WERI-Rb-1 (cell line): ENCODE results near the gene RAC2.

ENCODE experiments used
- DNase-seq: peaks from one replicate; pipeline ENCODE4 v3.0.0-alpha.2; 2020
- H3K27ac ChIP-seq: fragments of 250-450 bp; sonication (Bioruptor Pico); 2 replicates; pipeline ENCODE4 v1.5.1; 2020; ENCODE audit warnings: mild to moderate bottlenecking, moderate library complexity
- H3K27me3 ChIP-seq: fragments of 250-450 bp; sonication (Bioruptor Pico); 2 replicates; pipeline ENCODE4 v1.5.1; 2021; ENCODE audit warnings: mild to moderate bottlenecking, low read depth, moderate library complexity; ENCODE audit not compliant: insufficient read depth, severe bottlenecking
- H3K36me3 ChIP-seq: fragments of 250-450 bp; sonication (Bioruptor Pico); 2 replicates; pipeline ENCODE4 v1.5.1; 2020; ENCODE audit warnings: mild to moderate bottlenecking, moderate library complexity
- H3K4me3 ChIP-seq: 2 replicates; pipeline ENCODE4 v1.5.1; 2011; ENCODE audit warnings: low read depth, mild to moderate bottlenecking, control low read depth, low read length
- H3K9me3 ChIP-seq: fragments of 250-450 bp; sonication (Bioruptor Pico); 2 replicates; pipeline ENCODE4 v1.5.1; 2021; ENCODE audit warnings: mild to moderate bottlenecking, moderate library complexity; ENCODE audit not compliant: severe bottlenecking
- TF ChIP-seq, protein P1 (sequence below): IDR thresholded peaks from 2 replicates; pipeline ENCODE4 v1.5.1; 2011; ENCODE audit warnings: low read depth, mild to moderate bottlenecking, control low read depth, inconsistent platforms, low read length

RAC2 gene

GRCh38 chr22:37289156-37289735 lies 45.2 kb upstream of the RAC2 start:
- Histone ChIP-seq H3K36me3 (no peaks in the 10 kb centered on the region), H3K27me3 (no peaks in the 10 kb centered on the region), H3K4me3 (no peak overlapping the region), H3K9me3 (no peaks in the 10 kb centered on the region), H3K27ac (no peak overlapping the region)
- TF ChIP-seq, protein P1, sequence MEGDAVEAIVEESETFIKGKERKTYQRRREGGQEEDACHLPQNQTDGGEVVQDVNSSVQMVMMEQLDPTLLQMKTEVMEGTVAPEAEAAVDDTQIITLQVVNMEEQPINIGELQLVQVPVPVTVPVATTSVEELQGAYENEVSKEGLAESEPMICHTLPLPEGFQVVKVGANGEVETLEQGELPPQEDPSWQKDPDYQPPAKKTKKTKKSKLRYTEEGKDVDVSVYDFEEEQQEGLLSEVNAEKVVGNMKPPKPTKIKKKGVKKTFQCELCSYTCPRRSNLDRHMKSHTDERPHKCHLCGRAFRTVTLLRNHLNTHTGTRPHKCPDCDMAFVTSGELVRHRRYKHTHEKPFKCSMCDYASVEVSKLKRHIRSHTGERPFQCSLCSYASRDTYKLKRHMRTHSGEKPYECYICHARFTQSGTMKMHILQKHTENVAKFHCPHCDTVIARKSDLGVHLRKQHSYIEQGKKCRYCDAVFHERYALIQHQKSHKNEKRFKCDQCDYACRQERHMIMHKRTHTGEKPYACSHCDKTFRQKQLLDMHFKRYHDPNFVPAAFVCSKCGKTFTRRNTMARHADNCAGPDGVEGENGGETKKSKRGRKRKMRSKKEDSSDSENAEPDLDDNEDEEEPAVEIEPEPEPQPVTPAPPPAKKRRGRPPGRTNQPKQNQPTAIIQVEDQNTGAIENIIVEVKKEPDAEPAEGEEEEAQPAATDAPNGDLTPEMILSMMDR: no peak
- DNase-seq: no peak

- no peaks in the 10 kb centered on the region for H3K36me3 ChIP-seq
- no peak for DNase-seq
- no peaks in the 10 kb centered on the region for H3K27me3 ChIP-seq
- H3K27ac ChIP-seq: no peak overlapping the region
- H3K9me3 ChIP-seq: no peaks in the 10 kb centered on the region
- TF ChIP-seq, protein P1: 0 out of 2 replicates have a peak, but pooled peaks have one; percentile 4
- no peak overlapping the region for H3K4me3 ChIP-seq
Observed at GRCh38 chr22:37288521-37288920, 44.5 kb upstream of the RAC2 start.

DNA sequence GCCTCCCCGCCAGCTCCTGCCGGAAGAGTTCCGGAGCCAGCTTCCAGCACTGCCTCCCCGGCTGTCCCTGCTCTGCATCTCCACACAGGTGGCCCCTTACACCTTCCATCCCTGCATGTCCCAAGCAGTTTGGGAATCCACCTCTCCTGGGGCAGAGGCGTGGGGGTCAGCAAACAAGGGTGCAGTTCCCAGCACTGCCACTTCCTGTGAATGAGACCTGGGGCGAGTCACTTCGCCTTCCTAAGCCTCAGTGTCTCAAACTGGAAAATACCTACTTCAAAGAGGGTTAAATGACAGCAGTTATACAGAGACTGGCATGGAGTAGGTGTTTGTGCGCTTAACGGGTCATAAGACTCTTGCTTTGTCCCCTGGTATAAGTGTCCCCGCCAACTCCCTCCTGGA lies 43.5 kb upstream of the RAC2 start:
- H3K4me3 ChIP-seq: no peak overlapping the region
- H3K27me3 ChIP-seq: no peaks in the 10 kb centered on the region
- no peaks in the 10 kb centered on the region for H3K36me3 ChIP-seq
- H3K9me3 ChIP-seq: no peaks in the 10 kb centered on the region
- DNase-seq: no peak
- TF ChIP-seq, protein P1: no peak
- no peak overlapping the region for H3K27ac ChIP-seq

- no peak for DNase-seq
- Histone ChIP-seq H3K9me3 (no peaks in the 10 kb centered on the region), H3K4me3 (no peak overlapping the region), H3K36me3 (no peaks in the 10 kb centered on the region), H3K27me3 (no peaks in the 10 kb centered on the region), H3K27ac (no peak overlapping the region)
- TF ChIP-seq, protein P1: no peak
Observed at GRCh38 chr22:37285937-37286336, 41.9 kb upstream of the RAC2 start.

GRCh38 chr22:37284805-37285355 lies 40.8 kb upstream of the RAC2 start:
- no peak overlapping the region for H3K27ac ChIP-seq
- TF ChIP-seq, protein P1: no peak
- no peak for DNase-seq
- no peaks in the 10 kb centered on the region for H3K9me3 ChIP-seq
- no peak overlapping the region for H3K4me3 ChIP-seq
- H3K27me3 ChIP-seq: no peaks in the 10 kb centered on the region
- H3K36me3 ChIP-seq: no peaks in the 10 kb centered on the region
